HG03469 (cell line): ENCODE data around the gene STIMATE.

Source experiments
- ATAC-seq: cut with Tn5 transposase; IDR thresholded peaks from one replicate; pipeline ENCODE4 v1.9.1; 2021; ENCODE audit warnings: mild to moderate bottlenecking, moderate library complexity, moderate number of reproducible peaks; ENCODE audit not compliant: unreplicated experiment

STIMATE gene

DNA sequence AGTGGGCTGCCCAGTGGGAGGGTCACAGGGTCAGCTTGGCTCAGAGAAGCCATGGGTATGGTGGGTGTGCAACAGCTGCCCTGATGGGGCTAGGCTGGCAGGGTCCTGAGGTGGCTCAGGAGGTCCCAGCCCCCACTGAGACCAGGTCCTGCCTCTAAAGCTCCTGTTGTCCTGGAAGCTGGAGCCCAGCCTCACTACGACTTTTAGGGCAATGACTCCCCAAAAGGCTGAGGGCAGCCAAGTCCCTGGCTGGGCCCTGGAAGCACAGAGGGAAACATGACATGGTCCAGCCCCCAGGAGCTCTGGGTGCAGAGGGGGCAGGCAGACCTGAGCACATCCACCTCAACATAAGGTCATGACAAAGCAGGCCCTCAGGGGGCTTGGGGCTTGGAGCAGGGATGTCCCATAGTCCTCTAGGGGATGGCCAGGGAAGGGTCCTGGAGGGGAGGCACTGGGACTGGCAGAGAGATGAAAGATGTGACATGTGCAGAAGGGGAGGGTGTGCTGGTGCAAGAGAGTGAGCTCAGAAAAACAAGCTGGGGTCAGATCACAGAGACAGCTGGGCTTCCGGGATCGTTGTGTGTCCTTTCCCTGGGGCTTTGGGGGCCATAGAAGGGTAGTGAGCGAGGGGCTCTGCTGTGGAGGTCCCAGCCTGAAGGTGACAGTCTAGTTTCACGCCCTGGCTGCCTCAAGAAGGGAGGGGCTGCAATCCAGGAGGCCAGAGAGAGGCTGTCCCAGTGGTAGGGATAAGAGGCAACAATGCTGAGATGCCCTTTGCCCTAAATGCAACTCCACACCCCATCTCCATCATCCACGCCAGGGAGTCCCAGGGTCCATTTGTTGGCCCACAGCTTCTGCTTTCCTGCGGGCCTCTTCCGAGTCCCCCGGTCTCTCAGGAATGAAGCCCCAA, 103.4 kb downstream of the STIMATE start:
- ATAC-seq: no peak

DNA sequence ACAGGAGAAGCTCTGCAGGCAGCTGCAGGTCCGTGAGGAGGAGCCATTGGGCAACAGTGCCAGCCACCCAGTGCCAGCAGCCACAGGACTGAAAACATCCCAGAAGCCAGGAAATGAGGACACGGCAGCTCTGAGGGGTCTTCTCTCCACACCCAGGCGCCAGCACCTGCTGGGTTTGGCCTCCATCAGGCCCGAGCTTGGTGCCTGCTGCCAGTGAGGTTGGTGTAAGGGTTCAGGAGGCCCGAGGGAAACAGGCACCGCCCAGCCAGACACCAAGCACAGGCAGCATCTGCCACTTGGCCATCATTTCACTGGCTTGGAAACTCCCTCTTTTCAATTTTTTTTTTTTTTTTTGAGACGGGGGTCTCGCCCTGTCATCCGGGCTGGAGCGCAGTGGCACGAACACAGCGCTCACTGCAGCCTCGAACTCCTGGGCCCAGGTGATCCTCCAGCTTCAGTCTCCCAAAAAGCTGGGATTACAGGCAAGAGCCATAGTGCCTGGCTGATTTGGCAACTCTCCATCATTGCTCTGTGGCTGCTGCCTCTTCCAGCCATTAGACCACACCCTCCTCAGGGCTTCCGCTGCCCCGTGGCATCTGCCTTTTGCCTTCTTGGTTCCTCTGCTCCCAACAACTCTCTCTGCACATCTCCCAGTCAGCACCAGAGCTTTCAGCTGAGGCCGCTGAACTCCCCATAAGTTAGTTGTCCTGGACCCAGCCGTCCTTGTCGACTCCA, 104.2 kb downstream of the STIMATE start:
- no peak for ATAC-seq

DNA sequence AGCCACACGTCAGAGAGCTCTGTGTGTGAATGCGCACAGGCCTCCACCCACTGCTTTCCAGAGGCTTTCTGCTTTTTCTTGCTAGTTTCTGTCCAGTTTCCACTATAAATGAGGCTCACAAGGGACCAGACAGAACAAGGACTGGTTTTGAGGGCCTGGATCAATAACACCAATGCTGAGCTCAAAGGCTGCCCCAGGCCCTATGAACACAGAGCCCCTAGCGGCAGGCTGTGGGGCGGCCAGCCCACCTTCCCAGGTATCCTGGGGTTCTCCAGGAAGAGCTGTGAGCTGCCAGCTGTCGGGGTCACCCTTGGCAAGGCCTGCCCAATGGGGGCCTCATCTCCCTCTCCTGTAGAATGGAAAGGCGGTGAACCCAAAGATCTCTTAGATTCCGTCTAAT, 104.9 kb downstream of the STIMATE start:
- ATAC-seq: no peak

DNA sequence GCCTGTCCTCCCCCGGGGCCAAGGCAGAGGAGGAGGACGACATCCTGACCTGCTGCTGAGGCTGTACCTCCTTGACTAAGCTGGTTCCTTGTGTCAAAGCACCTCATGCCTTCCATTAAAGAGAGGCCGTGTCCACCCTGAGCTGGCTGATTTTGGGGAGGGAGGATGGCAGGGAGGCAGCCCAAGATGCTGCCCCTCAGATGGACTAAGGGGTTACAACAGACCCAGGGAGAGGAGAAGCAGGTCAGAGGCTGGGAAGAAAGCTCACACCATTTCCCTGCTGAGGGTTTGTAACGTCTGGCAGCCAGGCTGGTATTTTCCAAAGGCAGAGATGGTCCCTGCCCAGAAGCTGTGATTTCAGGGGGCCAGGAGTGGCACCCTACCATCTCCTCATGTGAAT, 105.4 kb downstream of the STIMATE start:
- no peak for ATAC-seq

GRCh38 chr3:52791366-52791765, 106.0 kb downstream of the STIMATE start:
- ATAC-seq: no peak

DNA sequence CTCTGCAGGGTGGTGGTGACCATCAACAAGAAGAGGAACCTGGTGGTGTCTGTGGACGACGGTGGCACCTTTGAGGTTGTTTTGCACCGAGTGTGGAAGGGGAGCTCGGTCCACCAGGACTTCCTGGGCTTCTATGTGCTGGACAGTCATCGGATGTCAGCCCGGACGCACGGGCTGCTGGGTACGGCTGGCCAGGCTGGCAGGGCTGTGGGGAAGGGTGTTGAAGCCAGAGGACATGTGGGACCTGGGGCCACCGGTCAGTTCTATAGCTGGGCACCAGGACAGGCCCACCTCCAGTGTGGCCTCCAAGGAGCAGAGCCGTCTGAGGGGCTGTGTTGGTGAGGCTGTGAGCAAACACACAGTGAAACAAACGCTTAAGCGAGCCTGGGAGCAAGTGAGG, 106.6 kb downstream of the STIMATE start:
- no peak for ATAC-seq

DNA sequence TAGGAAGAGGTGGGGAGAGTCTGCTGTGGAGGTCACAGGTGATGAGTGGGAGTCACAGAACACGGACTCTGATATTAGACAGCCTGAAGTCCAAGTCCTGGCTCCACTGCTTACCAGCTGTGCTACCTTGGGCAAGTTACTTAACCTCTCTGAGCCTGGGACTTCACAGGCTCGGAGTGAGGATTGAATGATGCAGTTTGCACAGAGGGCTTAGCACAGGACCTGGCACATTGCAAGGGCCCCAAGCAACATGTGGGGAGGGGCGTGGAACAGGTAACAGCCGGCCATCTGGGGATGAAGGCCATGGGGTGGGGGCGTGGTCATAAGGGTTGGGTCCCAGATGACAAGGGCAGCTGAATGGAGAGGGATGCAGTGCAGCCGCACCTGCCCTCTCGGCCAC, 107.0 kb downstream of the STIMATE start:
- no peak for ATAC-seq

DNA sequence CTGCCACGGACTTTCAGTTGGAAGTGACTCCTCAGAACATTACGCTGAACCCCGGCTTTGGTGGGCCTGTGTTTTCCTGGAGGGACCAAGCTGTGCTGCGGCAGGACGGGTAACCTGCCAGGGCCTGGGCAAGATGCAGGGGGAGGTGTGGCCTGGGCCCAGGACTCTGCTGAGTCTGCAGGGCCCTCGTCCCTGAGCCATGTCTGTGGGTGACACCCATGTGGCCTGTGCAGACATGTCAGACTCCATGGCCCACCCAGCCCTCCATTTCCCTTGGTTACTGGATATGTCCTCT, 107.7 kb downstream of the STIMATE start:
- ATAC-seq: no peak

DNA sequence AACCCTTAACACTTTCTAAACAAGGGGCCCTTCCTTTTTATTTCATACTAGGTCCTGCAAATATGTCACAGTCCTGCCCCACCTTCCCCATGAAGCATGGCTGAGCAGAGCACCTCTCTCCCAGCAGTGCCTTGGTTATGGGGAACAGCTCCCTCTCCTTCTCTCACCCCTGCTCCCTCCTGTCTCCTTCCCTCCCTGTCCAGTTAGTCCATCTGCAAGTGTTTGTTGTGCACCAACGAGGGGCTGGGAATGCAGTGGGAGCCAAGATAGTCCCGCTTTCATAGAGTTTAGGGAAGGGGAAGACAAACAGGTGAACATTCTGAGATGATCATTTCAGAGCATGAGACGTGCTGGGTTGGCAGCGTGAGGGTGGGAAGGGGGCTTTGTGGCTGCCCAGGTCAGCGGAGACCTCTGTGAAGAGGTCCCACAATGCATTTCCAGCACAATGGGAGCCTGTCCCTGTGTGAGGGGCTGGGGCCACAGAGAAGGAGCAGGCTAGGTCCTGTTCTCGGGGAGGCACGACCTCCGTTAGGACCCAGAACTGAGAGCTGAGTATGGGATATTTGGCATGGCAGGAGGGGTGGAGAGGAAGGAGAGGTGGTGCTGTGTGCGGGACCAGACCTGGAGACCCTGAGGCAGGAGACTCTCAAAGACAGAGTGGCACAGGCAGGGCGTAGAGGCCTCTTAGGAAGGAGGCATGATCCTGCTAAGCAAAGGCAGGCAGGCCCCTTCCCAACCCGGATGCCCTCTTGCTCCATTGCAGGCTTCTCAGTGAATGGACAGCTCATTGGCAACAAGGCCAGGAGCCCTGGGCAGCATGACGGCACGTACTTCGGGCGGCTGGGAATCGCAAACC, 108.2 kb downstream of the STIMATE start:
- no peak for ATAC-seq

- ATAC-seq: no peak
Observed at GRCh38 chr3:52787672-52788625, 109.4 kb downstream of the STIMATE start.

DNA sequence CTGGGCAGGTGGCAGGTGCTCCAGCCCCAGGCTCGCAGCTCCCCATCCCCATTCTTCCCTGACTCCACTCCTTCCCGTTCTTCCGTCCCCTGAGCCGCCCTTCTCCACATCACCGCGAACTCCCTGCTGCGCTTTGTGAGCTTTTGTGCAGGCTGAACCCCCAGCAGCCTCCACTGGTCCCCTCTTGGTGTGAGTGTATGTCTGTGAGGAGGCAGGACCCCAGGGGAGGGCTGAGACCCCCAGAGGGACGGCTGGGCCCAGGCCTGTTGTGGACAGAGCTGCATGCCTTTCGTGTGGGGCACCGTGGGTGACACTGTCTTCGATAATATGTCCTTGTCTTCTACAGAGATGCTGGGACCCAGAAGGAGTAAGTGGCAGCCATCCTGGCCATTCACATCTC, 110.1 kb downstream of the STIMATE start:
- ATAC-seq: no peak
